Chondrocyte (in vitro differentiated cells): ENCODE measurements around the gene NEK6. TPM values are rescaled to one million over a fixed set of nuclear protein-coding genes. Genes with fewer than 3 reads are reported as not detected.

Source experiments
- DNase-seq: peaks from one replicate; pipeline ENCODE4 v3.0.0; 2021; ENCODE audit warnings: mixed read lengths, low spot score
- H3K27ac Mint-ChIP-seq: one replicate; pipeline ENCODE4 v1.8.0; 2021; ENCODE audit warnings: mild to moderate bottlenecking, moderate library complexity, mixed read lengths; ENCODE audit not compliant: unreplicated experiment
- H3K27me3 Mint-ChIP-seq: 2 replicates; pipeline ENCODE4 v1.8.0; 2021; ENCODE audit warnings: low read depth, mixed read lengths
- H3K36me3 Mint-ChIP-seq: 2 replicates; pipeline ENCODE4 v1.8.0; 2021; ENCODE audit warnings: low read depth, mixed read lengths
- H3K4me1 Mint-ChIP-seq: 2 replicates; pipeline ENCODE4 v1.8.0; 2021; ENCODE audit warnings: low read depth, mild to moderate bottlenecking, mixed read lengths
- H3K4me3 Mint-ChIP-seq: one replicate; pipeline ENCODE4 v1.8.0; 2021; ENCODE audit warnings: mild to moderate bottlenecking, moderate library complexity, mixed read lengths; ENCODE audit not compliant: unreplicated experiment
- H3K9me3 Mint-ChIP-seq: 2 replicates; pipeline ENCODE4 v1.8.0; 2021; ENCODE audit warnings: low read depth, mixed read lengths
- CTCF ChIP-seq: fragments of 200-600 bp; sonication (generic); IDR thresholded peaks from 2 replicates; pipeline ENCODE4 v1.5.0; 2021; ENCODE audit warnings: antibody characterized with exemption, mild to moderate bottlenecking, moderate library complexity
- total RNA-seq: library from RNA; stranded (reverse); gene quantifications from 3 replicates; pipeline ENCODE4 v1.2.1, GENCODE V29; 2021

Gene NEK6
- total RNA-seq, 1 donor from 2014 or later, result 110 TPM

GRCh38 chr9:124373386-124373785 lies 115.6 kb downstream of the NEK6 start:
- TF ChIP-seq CTCF, result no peak
- no peak for DNase-seq
- H3K9me3 Mint-ChIP-seq, result peaks cover 8% of the 10 kb centered on the region
- H3K27ac Mint-ChIP-seq, result no peak overlapping the region
- no peaks in the 10 kb centered on the region for H3K27me3 Mint-ChIP-seq
- H3K4me3 Mint-ChIP-seq, result no peak overlapping the region
- peaks cover 12% of the 10 kb centered on the region for H3K36me3 Mint-ChIP-seq
- H3K4me1 Mint-ChIP-seq, result peaks cover 46% of the 10 kb centered on the region

GRCh38 chr9:124373851-124374250 lies 116.1 kb downstream of the NEK6 start:
- H3K4me3 Mint-ChIP-seq, result no peak overlapping the region
- H3K27ac Mint-ChIP-seq, result no peak overlapping the region
- H3K36me3 Mint-ChIP-seq, result peaks cover 12% of the 10 kb centered on the region
- DNase-seq, result no peak
- TF ChIP-seq CTCF, result no peak
- H3K4me1 Mint-ChIP-seq, result peaks cover 50% of the 10 kb centered on the region
- H3K9me3 Mint-ChIP-seq, result peaks cover 8% of the 10 kb centered on the region
- H3K27me3 Mint-ChIP-seq, result no peaks in the 10 kb centered on the region

GRCh38 chr9:124375726-124376125 lies 118.0 kb downstream of the NEK6 start:
- no peak for DNase-seq
- peaks cover 20% of the 10 kb centered on the region for H3K36me3 Mint-ChIP-seq
- TF ChIP-seq CTCF, result no peak
- H3K27ac Mint-ChIP-seq, result peak overlapping the region; percentile 49
- no peak overlapping the region for H3K4me3 Mint-ChIP-seq
- H3K27me3 Mint-ChIP-seq, result no peaks in the 10 kb centered on the region
- peaks cover 8% of the 10 kb centered on the region for H3K9me3 Mint-ChIP-seq
- H3K4me1 Mint-ChIP-seq, result peaks cover 44% of the 10 kb centered on the region

- H3K27ac Mint-ChIP-seq, result peak overlapping the region; percentile 1
- no peaks in the 10 kb centered on the region for H3K27me3 Mint-ChIP-seq
Observed at GRCh38 chr9:124376329-124376728, 118.6 kb downstream of the NEK6 start.

GRCh38 chr9:124377551-124378406 lies 120.0 kb downstream of the NEK6 start:
- no peak for TF ChIP-seq CTCF

More at GRCh38 chr9:124376329-124376728, 118.6 kb downstream of the NEK6 start:
- no peak for DNase-seq
- TF ChIP-seq CTCF, result no peak
- Mint-ChIP-seq H3K36me3 (peaks cover 20% of the 10 kb centered on the region), H3K4me1 (peaks cover 44% of the 10 kb centered on the region), H3K9me3 (peaks cover 8% of the 10 kb centered on the region), H3K4me3 (no peak overlapping the region)

More at GRCh38 chr9:124377551-124378406, 120.0 kb downstream of the NEK6 start:
- no peak overlapping the region for H3K4me3 Mint-ChIP-seq
- H3K36me3 Mint-ChIP-seq, result peaks cover 20% of the 10 kb centered on the region
- no peak overlapping the region for H3K27ac Mint-ChIP-seq
- DNase-seq, result no peak
- H3K27me3 Mint-ChIP-seq, result no peaks in the 10 kb centered on the region
- H3K9me3 Mint-ChIP-seq, result peaks cover 8% of the 10 kb centered on the region
- H3K4me1 Mint-ChIP-seq, result peaks cover 34% of the 10 kb centered on the region
